Vagina (tissue), 2 donors: ENCODE measurements around the gene TTC33. TPM values are rescaled to one million over a fixed set of nuclear protein-coding genes. Genes with fewer than 3 reads are reported as not detected.

ENCODE experiments used
- DNase-seq, 2 donors: peaks; one replicate each; pipeline ENCODE4 v3.0.0-alpha.2; 2017; ENCODE audit errors: extremely low spot score in 2 of 2
- H3K27ac ChIP-seq: fragments of 200-600 bp; sonication (generic); one replicate; pipeline ENCODE4 v1.5.1; 2019
- H3K27me3 ChIP-seq: fragments of 200-600 bp; sonication (generic); one replicate; pipeline ENCODE4 v1.5.1; 2019
- H3K36me3 ChIP-seq, 2 donors: fragments of 200-600 bp; sonication (generic); one replicate each; pipeline ENCODE4 v1.5.1; 2017 to 2019
- H3K4me1 ChIP-seq: fragments of 200-600 bp; sonication (generic); one replicate; pipeline ENCODE4 v1.5.1; 2019
- H3K4me3 ChIP-seq, 2 donors: fragments of 200-600 bp; sonication (generic); 1 replicate in 1 of 2; 2 replicates in 1 of 2; pipeline ENCODE4 v1.5.1; 2016 to 2019
- H3K9me3 ChIP-seq: fragments of 200-600 bp; sonication (generic); one replicate; pipeline ENCODE4 v1.5.1; 2019
- CTCF ChIP-seq, 3 experiments: fragments of 450-650 bp in 2 of 3; fragments of 200-600 bp in 1 of 3; sonication (generic) in 1 of 3; IDR thresholded peaks; one replicate each; pipeline ENCODE4 v1.5.1; 2017 to 2019; ENCODE audit warnings: antibody characterized with exemption in 3 of 3, mild to moderate bottlenecking in 2 of 3, moderate library complexity in 2 of 3
- POLR2A ChIP-seq, 2 donors: fragments of 450-650 bp; IDR thresholded peaks; one replicate each; pipeline ENCODE4 v1.6.1; 2017; ENCODE audit warnings: antibody characterized with exemption in 2 of 2, mild to moderate bottlenecking in 2 of 2, moderate library complexity in 2 of 2
- POLR2AphosphoS5 ChIP-seq, 2 donors: sonication (generic); formaldehyde crosslinking; IDR thresholded peaks; one replicate each; pipeline ENCODE4 v1.9.0; 2017; ENCODE audit warnings: antibody characterized with exemption in 2 of 2, mild to moderate bottlenecking in 2 of 2, low read depth in 1 of 2; ENCODE audit not compliant: insufficient read depth in 1 of 2
- intact Hi-C: fragments of 100-400 bp; cut with DNase I; formaldehyde crosslinking; loops from one replicate; pipeline ENCODE4 v1.15.1; 2023
- total RNA-seq: library from RNA; depleted of rRNA; stranded (reverse); fragments of >200 nt; gene quantifications from one replicate; pipeline ENCODE4 v1.2.3, GENCODE V29; 2016

TTC33 gene
- total RNA-seq, 1 donor from 2014 or later = 12.8 TPM

DNA sequence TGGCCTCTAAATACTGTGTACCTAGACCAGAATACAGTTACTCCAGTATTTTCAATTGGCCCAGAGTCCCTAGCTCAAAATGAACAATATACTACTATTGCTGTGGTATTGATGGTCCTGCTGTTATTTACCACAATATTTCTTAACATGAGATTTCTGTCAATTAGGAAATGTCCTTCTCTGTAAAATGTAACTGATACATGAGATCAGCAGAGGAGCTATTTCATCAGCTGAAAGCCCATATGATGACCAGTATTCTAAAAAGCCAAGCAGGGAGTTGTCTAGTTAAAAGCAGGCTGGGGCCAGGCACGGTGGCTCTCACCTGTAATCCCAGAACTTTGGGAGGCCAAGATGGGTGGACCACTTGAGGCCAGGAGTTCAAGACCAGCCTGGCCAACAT is 263.7 kb downstream of the TTC33 start:
- intact Hi-C loops = no loop called here
- H3K27me3 ChIP-seq = no peaks in the 10 kb centered on the region
- H3K36me3 ChIP-seq = no peaks in the 10 kb centered on the region
- no peak overlapping the region for H3K27ac ChIP-seq
- H3K4me1 ChIP-seq = no peaks in the 10 kb centered on the region
- TF ChIP-seq POLR2AphosphoS5 (IDR thresholded peaks at IDR 0.05; ENCODE audit: insufficient read depth in 1 of 2, low read depth in 1 of 2) (no peak), CTCF (IDR thresholded peaks at IDR 0.05) (no peak), POLR2A (IDR thresholded peaks at IDR 0.05) (no peak)
- no peak for DNase-seq
- H3K9me3 ChIP-seq = no peaks in the 10 kb centered on the region
- H3K4me3 ChIP-seq = no peak overlapping the region

DNA sequence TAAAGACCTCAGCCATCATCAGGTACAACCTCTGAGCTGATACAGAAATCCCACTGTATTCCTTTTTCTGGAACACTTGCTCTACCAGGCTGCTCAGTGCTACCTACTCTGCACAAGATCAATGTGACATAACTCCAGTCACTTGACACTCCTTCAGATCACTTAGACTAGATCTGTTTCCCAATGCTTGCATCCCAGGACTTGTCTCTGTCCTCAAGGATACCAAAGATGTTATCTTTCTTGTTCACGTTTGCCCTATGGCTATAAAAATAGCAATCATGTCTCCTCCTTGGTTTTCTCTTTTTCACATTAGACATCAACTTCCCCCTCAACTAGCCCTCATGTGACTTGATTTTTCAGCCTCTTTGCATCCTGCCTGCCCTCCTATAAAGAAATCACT is 264.1 kb downstream of the TTC33 start:
- no peak overlapping the region for H3K27ac ChIP-seq
- no peak overlapping the region for H3K4me3 ChIP-seq
- no peaks in the 10 kb centered on the region for H3K9me3 ChIP-seq
- intact Hi-C loops = no loop called here
- no peaks in the 10 kb centered on the region for H3K36me3 ChIP-seq
- H3K4me1 ChIP-seq = no peaks in the 10 kb centered on the region
- no peak for TF ChIP-seq POLR2AphosphoS5 (IDR thresholded peaks at IDR 0.05; ENCODE audit: insufficient read depth in 1 of 2, low read depth in 1 of 2)
- TF ChIP-seq POLR2A (IDR thresholded peaks at IDR 0.05) = no peak
- TF ChIP-seq CTCF (IDR thresholded peaks at IDR 0.05) = no peak
- no peak for DNase-seq
- H3K27me3 ChIP-seq = no peaks in the 10 kb centered on the region

- Histone ChIP-seq H3K27ac (no peak overlapping the region), H3K27me3 (no peaks in the 10 kb centered on the region), H3K9me3 (no peaks in the 10 kb centered on the region), H3K4me1 (no peaks in the 10 kb centered on the region), H3K36me3 (no peaks in the 10 kb centered on the region), H3K4me3 (no peak overlapping the region)
- no peak for DNase-seq
- intact Hi-C loops = no loop called here
- no peak for TF ChIP-seq CTCF (IDR thresholded peaks at IDR 0.05)
- TF ChIP-seq POLR2A (IDR thresholded peaks at IDR 0.05) = no peak
- no peak for TF ChIP-seq POLR2AphosphoS5 (IDR thresholded peaks at IDR 0.05; ENCODE audit: insufficient read depth in 1 of 2, low read depth in 1 of 2)
Measured at GRCh38 chr5:40490464-40491111, 265.2 kb downstream of the TTC33 start.

DNA sequence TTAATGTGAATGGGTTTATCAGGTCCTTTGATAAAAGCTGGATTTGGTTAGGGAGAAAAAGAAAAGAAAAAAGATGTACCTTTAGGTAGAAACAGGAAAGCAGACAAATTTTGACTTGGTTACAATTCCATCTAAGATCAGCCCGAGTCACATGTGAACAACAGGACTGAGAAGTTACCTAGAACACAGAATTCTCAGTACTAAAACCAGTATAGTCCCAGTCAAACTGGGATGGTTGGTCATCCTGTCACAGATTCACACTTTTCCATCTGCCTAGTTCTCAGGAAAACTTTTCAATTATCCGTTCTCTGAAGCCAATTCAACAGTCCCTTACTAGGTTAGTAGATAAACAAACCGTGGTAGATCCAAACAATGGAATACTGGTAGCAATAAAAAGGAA is 266.3 kb downstream of the TTC33 start:
- no peak for DNase-seq
- intact Hi-C loops = no loop called here
- H3K4me1 ChIP-seq = no peaks in the 10 kb centered on the region
- H3K4me3 ChIP-seq = no peak overlapping the region
- no peaks in the 10 kb centered on the region for H3K9me3 ChIP-seq
- TF ChIP-seq CTCF (IDR thresholded peaks at IDR 0.05) (no peak), POLR2AphosphoS5 (IDR thresholded peaks at IDR 0.05; ENCODE audit: insufficient read depth in 1 of 2, low read depth in 1 of 2) (no peak), POLR2A (IDR thresholded peaks at IDR 0.05) (no peak)
- H3K36me3 ChIP-seq = no peaks in the 10 kb centered on the region
- no peak overlapping the region for H3K27ac ChIP-seq
- H3K27me3 ChIP-seq = no peaks in the 10 kb centered on the region

DNA sequence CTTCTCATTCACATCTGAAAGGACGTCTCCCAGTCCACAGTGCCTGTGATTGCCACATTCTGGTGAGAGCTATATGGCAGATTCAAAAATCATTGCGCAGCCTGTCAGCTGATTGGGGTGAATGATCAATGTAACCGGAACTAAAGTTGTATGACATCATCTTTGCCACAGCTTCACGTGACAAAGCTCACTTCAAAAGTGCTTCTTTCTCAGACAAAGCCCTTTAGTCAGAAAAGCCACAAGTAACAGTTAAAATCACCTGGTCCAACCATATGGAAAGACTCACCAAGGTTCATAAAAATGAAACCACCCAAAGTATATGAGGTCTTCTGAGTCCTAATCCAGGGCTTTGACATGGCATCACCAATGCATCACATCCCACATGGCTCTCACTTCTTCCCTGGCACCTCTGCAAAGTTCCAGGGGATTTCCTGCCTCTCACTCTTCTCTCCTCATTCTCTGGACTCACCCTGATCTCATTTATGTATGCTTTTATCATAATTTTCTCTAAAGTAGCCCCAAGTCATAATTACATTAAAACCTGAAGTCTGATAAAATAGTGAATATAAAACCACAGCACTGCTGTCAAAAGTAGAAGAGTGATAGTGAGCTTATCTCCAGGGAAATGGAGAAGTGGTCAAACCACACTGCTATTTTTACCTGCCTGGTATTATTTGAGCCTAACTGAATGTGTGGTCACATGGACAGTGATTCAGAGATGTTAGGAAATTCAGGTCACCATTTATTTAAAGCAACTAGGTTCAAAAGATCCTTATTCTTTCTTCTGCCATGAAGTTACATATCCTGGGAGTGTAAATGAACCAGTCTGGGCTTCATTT is 269.1 kb downstream of the TTC33 start:
- Histone ChIP-seq H3K4me3 (no peak overlapping the region), H3K4me1 (no peaks in the 10 kb centered on the region), H3K27ac (no peak overlapping the region), H3K9me3 (no peaks in the 10 kb centered on the region), H3K36me3 (no peaks in the 10 kb centered on the region), H3K27me3 (no peaks in the 10 kb centered on the region)
- TF ChIP-seq POLR2AphosphoS5 (IDR thresholded peaks at IDR 0.05; ENCODE audit: insufficient read depth in 1 of 2, low read depth in 1 of 2) (no peak), CTCF (IDR thresholded peaks at IDR 0.05) (no peak), POLR2A (IDR thresholded peaks at IDR 0.05) (no peak)
- intact Hi-C loops = no loop called here
- no peak for DNase-seq
